Measurements from ENCODE around the gene STK32B. TPM values are rescaled to one million over a fixed set of nuclear protein-coding genes. Genes with fewer than 3 reads are reported as not detected.
A peak's percentile ranks its signal among the peaks of the same experiment; 100 is the strongest.
"Not testable (repeated sequence)": the region's sequence is repeated elsewhere in the genome, so short reads cannot be mapped to it uniquely, and the experiment has no call there.

Gene STK32B
- polyA plus RNA-seq, 6 donors from 2014 or later: 0.27 to 4.7 (median 1.2) TPM; not detected in 2

DNA sequence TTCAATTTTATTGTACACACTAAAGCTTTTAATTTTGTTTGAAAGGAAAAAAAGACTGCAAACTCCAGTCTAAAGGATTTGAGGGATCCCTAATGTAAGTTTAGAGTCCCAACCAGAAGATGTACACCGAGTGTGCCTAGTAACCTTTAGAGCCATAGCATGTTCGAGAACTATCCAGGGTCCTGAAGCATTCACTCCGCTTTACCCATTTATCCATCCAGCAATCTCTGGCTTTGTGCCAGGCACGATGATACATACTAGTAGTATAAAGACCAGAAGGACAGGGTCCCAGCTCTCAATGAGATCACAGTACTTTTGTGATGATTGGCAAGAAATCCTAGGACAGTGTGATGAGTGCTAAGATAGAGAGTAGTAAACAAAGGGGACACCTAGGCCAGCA, 168.7 kb downstream of the STK32B start:
- DNase-seq (no peak), ATAC-seq (ENCODE audit: low read depth in 2 of 2) (no peak)
- no peaks in the 10 kb centered on the region for H3K27me3 Mint-ChIP-seq
- H3K27ac Mint-ChIP-seq: no peak overlapping the region
- peaks cover 0 to 8% (median 0%) of the 10 kb centered on the region in 3 donors for H3K4me1 Mint-ChIP-seq
- no peak overlapping the region for H3K4me3 Mint-ChIP-seq
- peaks cover 9 to 32% (median 21%) of the 10 kb centered on the region in 7 donors for H3K9me3 Mint-ChIP-seq
- peaks cover 0 to 9% of the 10 kb centered on the region in 2 donors for H3K36me3 Mint-ChIP-seq

DNA sequence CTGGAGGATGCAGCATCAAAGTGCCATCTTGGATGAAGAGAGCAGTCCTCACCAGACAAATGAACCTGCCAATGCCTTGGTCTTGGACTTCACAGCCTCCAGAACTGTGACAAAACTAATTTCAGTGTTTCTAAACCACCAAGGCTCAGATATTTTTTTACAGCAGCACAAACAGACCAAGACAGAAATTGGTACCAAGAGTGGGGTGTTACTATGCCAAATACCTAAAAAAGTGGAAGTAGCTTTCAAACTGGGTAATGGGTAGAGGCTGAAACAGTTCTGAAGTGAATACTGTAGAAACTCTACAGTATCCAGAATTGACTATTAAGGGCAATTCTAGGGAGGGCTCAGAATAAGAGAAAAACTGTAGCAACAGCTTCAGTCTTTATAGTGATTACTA, 170.8 kb downstream of the STK32B start:
- no peak for ATAC-seq (ENCODE audit: low read depth in 2 of 2)
- Mint-ChIP-seq H3K27ac (no peak overlapping the region), H3K36me3 (peaks cover 0 to 9% of the 10 kb centered on the region in 2 donors), H3K9me3 (peaks cover 9 to 32% (median 21%) of the 10 kb centered on the region in 7 donors), H3K4me1 (peaks cover 0 to 8% (median 0%) of the 10 kb centered on the region in 3 donors), H3K4me3 (peak overlapping the region in 1 of 8 donors; percentile 56), H3K27me3 (no peaks in the 10 kb centered on the region)
- no peak for DNase-seq

- H3K36me3 Mint-ChIP-seq: peaks cover 0 to 9% of the 10 kb centered on the region in 2 donors
- no peak for ATAC-seq (ENCODE audit: low read depth in 2 of 2)
- H3K9me3 Mint-ChIP-seq: peaks cover 9 to 32% (median 21%) of the 10 kb centered on the region in 7 donors
- no peak overlapping the region for H3K4me3 Mint-ChIP-seq
- no peaks in the 10 kb centered on the region for H3K27me3 Mint-ChIP-seq
- peaks cover 0 to 2% (median 0%) of the 10 kb centered on the region in 3 donors for H3K4me1 Mint-ChIP-seq
- no peak for DNase-seq
- H3K27ac Mint-ChIP-seq: no peak overlapping the region
Observed at GRCh38 chr4:5222951-5223350, 171.7 kb downstream of the STK32B start.

DNA sequence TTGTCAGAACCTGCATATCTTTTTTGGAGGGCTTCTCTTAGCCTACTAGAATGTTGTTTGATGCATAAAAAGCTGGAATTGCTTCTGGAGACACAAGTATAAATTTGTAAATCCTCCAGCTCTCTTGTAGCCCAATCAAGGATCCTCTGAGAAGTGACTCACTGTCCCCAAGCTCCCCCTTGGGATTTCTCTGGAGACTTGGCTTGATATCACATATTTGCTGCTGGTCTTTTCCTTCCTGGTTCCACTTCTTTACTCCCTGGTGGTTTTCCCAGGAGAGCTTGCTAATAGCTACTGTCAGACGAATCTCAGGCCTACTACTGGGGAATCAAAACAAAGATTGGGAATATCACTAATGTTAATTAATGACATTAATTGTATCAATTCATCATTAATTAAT, 173.1 kb downstream of the STK32B start:
- peaks cover 0 to 9% of the 10 kb centered on the region in 2 donors for H3K36me3 Mint-ChIP-seq
- H3K4me3 Mint-ChIP-seq: no peak overlapping the region
- H3K4me1 Mint-ChIP-seq: no peaks in the 10 kb centered on the region
- ATAC-seq (ENCODE audit: low read depth in 2 of 2): no peak
- H3K27ac Mint-ChIP-seq: no peak overlapping the region
- no peaks in the 10 kb centered on the region for H3K27me3 Mint-ChIP-seq
- H3K9me3 Mint-ChIP-seq: peaks cover 9 to 32% (median 21%) of the 10 kb centered on the region in 7 donors
- no peak for DNase-seq

DNA sequence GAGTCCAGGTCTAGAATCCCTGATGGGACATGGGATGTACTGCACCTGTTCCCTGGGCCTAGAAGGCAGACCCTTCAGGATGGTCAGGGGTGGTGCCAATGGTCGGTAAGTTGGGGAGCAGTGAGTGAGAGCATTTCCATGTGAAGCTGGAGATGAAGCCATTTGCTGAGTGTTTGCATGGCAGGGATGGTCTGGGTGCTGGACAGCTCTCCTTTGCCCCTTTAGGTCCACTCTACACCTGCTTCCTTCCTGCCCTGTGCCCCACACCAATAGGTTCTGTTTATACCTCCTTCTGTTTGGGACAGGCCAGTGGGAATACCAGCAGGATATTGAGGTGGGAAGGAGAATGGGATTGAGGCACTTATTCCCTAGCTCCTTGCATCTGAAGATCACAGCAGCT, 181.3 kb downstream of the STK32B start:
- H3K36me3 Mint-ChIP-seq: no peaks in the 10 kb centered on the region
- peaks cover 0 to 9% (median 0%) of the 10 kb centered on the region in 3 donors for H3K27me3 Mint-ChIP-seq

DNA sequence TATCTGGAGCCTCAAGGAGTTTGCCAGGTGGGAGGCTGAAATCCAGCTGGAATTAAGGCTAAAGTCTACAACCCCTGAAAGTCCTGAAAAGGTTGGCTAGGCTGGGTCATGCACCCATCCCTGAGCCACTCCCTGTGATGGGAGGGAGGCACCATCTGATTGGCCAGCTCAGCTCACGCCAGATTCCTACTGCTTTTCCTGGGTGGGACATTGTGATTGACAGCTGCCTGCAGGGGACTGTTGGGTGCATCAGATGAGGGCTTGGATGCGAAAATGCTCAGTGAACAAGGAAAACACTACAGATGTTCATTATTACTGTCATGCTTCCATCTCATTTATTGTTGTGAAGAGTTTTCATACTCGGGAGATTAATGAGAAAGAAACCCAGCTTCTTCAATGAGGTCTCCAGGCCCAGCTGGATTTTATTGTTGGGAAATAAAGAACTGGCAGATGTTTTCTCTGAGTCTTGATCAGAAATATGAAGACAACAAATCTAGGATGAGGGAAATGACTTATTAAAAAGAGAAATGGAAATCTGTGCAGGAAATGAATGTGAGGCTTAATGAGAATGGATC, 185.9 kb downstream of the STK32B start:
- Mint-ChIP-seq H3K4me1 (no peaks in the 10 kb centered on the region), H3K4me3 (no peak overlapping the region), H3K9me3 (peaks cover 0 to 5% (median 0%) of the 10 kb centered on the region in 7 donors), H3K27ac (no peak overlapping the region), H3K36me3 (no peaks in the 10 kb centered on the region), H3K27me3 (no peaks in the 10 kb centered on the region)
- DNase-seq: no peak
- ATAC-seq (ENCODE audit: low read depth in 2 of 2): no peak

More for the DNA sequence above, 181.3 kb downstream of the STK32B start:
- Mint-ChIP-seq H3K27ac (no peak overlapping the region), H3K4me3 (no peak overlapping the region), H3K4me1 (no peaks in the 10 kb centered on the region), H3K9me3 (peaks cover 0 to 5% (median 0%) of the 10 kb centered on the region in 7 donors)
- DNase-seq (no peak), ATAC-seq (ENCODE audit: low read depth in 2 of 2) (no peak)

DNA sequence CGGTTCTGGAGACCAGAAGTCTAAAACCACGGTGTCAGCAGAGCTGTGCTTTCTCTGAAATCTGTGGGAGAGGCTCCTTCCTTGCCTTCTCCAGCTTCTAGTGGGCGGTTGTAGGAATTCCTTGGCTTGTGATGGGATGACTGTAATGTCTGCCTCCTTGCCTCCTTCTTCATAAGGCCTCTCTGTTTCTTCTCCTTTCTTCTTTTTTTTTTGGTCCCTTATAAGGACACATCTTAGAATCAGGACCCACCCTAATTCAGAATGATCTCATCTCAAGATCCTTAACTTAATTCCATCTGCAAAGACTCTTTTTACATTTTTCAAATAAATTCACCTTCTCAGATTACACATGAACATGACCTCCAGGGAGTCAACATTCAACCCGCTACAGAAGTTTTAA, 186.9 kb downstream of the STK32B start:
- Mint-ChIP-seq H3K27me3 (no peaks in the 10 kb centered on the region), H3K4me3 (no peak overlapping the region), H3K27ac (no peak overlapping the region), H3K36me3 (no peaks in the 10 kb centered on the region), H3K4me1 (no peaks in the 10 kb centered on the region), H3K9me3 (peaks cover 0 to 4% (median 0%) of the 10 kb centered on the region in 7 donors)
- ATAC-seq (ENCODE audit: low read depth in 2 of 2) (no peak), DNase-seq (no peak)

GRCh38 chr4:5247061-5247460, 195.8 kb downstream of the STK32B start:
- H3K4me3 Mint-ChIP-seq: peak overlapping the region in 2 of 8 donors; percentile 52 to 77
- not testable (repeated sequence) for H3K27me3 Mint-ChIP-seq; ATAC-seq (ENCODE audit: low read depth in 2 of 2); H3K9me3 Mint-ChIP-seq; H3K4me1 Mint-ChIP-seq; H3K36me3 Mint-ChIP-seq; H3K27ac Mint-ChIP-seq; DNase-seq

DNA sequence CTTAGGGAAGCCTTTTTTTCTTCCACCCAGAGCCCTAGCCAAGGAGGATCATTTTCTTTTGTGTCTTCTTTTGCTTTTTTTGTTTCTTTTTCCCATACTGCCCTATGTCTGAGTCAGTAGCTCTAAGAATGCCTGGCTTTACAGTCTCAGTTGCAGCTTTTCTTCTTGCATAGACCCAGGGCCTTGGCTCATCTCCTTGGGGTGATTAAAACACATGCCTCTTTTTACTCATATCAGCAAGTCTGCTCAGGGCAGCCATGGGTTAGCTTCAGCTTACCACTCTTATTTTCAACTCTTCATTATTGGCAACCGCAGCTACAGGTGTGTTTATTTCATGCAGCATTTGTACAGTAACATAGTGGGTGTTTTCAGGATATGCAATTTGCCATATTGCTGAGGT, 196.5 kb downstream of the STK32B start:
- H3K36me3 Mint-ChIP-seq: no peaks in the 10 kb centered on the region
- ATAC-seq (ENCODE audit: low read depth in 2 of 2) (no peak), DNase-seq (no peak)
- no peak overlapping the region for H3K4me3 Mint-ChIP-seq
- peaks cover 0 to 10% (median 6%) of the 10 kb centered on the region in 3 donors for H3K4me1 Mint-ChIP-seq
- no peak overlapping the region for H3K27ac Mint-ChIP-seq
- peaks cover 0 to 8% (median 4%) of the 10 kb centered on the region in 7 donors for H3K9me3 Mint-ChIP-seq
- no peaks in the 10 kb centered on the region for H3K27me3 Mint-ChIP-seq

- Mint-ChIP-seq H3K9me3 (peaks cover 0 to 8% (median 4%) of the 10 kb centered on the region in 7 donors), H3K27ac (peak overlapping the region in 1 of 6 donors; percentile 16), H3K4me3 (no peak overlapping the region), H3K36me3 (no peaks in the 10 kb centered on the region), H3K4me1 (peaks cover 0 to 10% (median 6%) of the 10 kb centered on the region in 3 donors), H3K27me3 (no peaks in the 10 kb centered on the region)
- ATAC-seq (ENCODE audit: low read depth in 2 of 2) (no peak), DNase-seq (no peak)
Observed at GRCh38 chr4:5249727-5250126, 198.4 kb downstream of the STK32B start.

DNA sequence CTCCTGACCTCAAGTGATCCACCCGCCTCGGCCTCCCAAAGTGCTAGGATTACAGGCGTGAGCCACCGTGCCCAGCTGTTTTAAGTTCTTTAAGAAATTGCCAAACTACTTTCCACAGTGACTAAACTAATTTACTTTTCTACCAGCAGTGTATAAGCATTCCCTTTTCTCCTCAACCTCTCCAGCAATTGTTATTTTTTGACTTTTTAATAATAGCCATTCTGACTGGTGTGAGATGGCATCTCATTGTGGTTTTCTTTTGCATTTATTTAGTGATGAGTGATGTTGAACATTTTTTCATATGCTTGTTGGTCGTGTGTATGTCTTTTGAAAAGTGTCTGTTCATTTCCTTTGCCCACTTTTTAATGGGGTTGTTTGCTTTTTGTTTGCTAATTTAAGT, 199.3 kb downstream of the STK32B start:
- H3K4me1 Mint-ChIP-seq; H3K36me3 Mint-ChIP-seq; DNase-seq; H3K27me3 Mint-ChIP-seq; ATAC-seq (ENCODE audit: low read depth in 2 of 2); H3K4me3 Mint-ChIP-seq; H3K9me3 Mint-ChIP-seq; H3K27ac Mint-ChIP-seq: not testable (repeated sequence)

DNA sequence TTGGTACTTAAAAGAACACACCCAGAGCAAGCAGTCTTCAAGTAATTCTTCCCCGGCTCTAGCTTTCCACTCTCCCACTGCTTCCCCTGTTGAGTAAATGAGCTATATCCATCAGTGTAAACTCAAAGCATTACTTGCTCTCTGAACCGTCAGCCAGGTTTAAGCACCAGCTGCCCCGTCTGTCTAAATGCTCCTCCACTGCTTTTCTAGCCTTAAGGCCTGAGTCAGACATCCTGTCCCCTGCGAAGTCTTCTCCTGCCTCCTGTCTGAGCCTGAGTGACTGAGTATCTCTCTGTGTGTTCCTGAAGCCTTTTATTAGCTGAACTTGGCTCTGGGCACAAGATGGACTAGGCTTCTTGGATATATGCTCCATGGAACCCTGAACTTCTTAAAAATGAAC, 205.1 kb downstream of the STK32B start:
- DNase-seq: no peak
- H3K36me3 Mint-ChIP-seq: no peaks in the 10 kb centered on the region
- H3K27ac Mint-ChIP-seq: no peak overlapping the region
- H3K4me1 Mint-ChIP-seq: no peaks in the 10 kb centered on the region
- H3K4me3 Mint-ChIP-seq: no peak overlapping the region
- peaks cover 0 to 4% (median 0%) of the 10 kb centered on the region in 7 donors for H3K9me3 Mint-ChIP-seq
- ATAC-seq (ENCODE audit: low read depth in 2 of 2): no peak
- H3K27me3 Mint-ChIP-seq: no peaks in the 10 kb centered on the region

DNA sequence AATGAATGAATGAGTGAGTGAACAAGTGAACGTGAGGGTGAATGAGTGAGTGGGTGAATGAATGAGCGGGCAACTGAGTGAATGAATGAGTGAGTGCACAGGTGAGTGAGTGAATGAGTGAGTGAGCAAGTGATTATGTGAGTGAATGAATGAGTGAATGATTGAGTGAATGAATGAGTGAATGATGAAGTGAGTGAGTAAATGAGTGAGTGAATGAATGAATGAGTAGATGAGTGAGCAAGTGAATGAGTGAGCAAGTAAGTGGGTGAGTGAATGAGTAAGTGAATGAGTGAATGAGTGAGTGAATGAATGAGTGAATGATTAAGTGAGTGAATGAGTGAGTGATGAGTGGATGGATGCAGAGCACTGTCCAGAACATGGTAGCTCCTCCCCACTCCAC, 205.8 kb downstream of the STK32B start:
- no peak overlapping the region for H3K27ac Mint-ChIP-seq
- no peak overlapping the region for H3K4me3 Mint-ChIP-seq
- no peak for ATAC-seq (ENCODE audit: low read depth in 2 of 2)
- H3K9me3 Mint-ChIP-seq: no peaks in the 10 kb centered on the region
- H3K4me1 Mint-ChIP-seq: no peaks in the 10 kb centered on the region
- DNase-seq: no peak
- no peaks in the 10 kb centered on the region for H3K27me3 Mint-ChIP-seq
- H3K36me3 Mint-ChIP-seq: no peaks in the 10 kb centered on the region

- Mint-ChIP-seq H3K27me3 (no peaks in the 10 kb centered on the region), H3K4me1 (no peaks in the 10 kb centered on the region), H3K4me3 (no peak overlapping the region), H3K9me3 (no peaks in the 10 kb centered on the region), H3K27ac (no peak overlapping the region), H3K36me3 (no peaks in the 10 kb centered on the region)
- DNase-seq: no peak
- ATAC-seq (ENCODE audit: low read depth in 2 of 2): no peak
Observed at GRCh38 chr4:5259471-5259870, 208.2 kb downstream of the STK32B start.

GRCh38 chr4:5260121-5260520, 208.8 kb downstream of the STK32B start:
- Mint-ChIP-seq H3K27me3 (no peaks in the 10 kb centered on the region), H3K9me3 (no peaks in the 10 kb centered on the region), H3K27ac (no peak overlapping the region), H3K4me1 (no peaks in the 10 kb centered on the region), H3K4me3 (peak overlapping the region in 1 of 8 donors; percentile 17), H3K36me3 (no peaks in the 10 kb centered on the region)
- DNase-seq: no peak
- no peak for ATAC-seq (ENCODE audit: low read depth in 2 of 2)

Data from naive B cell (primary cell).